NCI-H1105 (cell line): ENCODE data around the gene ST7.
"Not testable (repeated sequence)": the region's sequence is repeated elsewhere in the genome, so short reads cannot be mapped to it uniquely, and the experiment has no call there.

Experiments used
- DNase-seq: peaks from one replicate; lab custom pipeline; 2025; lab: John Stamatoyannopoulos, UW

Gene ST7

DNA sequence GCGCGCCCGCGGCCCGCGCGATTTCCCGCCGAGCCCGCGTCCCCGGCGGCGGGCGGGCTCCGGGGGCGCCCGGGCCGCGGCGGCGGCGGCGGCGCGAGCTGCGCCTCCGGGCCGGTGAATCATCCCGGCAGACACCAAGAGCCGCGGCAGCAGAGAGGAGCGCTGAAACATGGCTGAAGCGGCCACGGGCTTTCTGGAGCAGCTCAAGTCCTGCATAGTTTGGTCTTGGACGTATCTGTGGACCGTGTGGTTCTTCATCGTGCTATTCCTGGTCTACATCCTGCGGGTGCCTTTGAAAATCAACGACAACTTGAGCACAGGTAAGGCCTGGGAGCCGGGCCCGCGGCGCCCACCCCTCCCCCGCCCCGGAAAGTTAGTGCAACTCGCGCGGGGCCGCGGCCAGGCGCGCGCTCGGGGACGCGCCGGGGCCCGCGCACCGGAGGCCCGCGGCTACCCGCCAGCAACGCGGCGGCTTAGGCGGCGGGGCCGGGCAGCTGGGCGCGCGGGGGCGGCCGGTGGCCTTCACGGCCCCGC, at the start of gene ST7:
Gene ST7, plus strand, starts transcription at position 130 of the 534 bp plus-strand sequence. Its CDS starts 40 bp downstream, at position 170.
- DNase-seq: peak; percentile 52

GRCh38 chr7:116906391-116906790, 46.9 kb upstream of the ST7 start:
- DNase-seq: no peak

- no peak for DNase-seq
Observed at GRCh38 chr7:116910383-116910782, 42.9 kb upstream of the ST7 start.

GRCh38 chr7:116911801-116912200, 41.5 kb upstream of the ST7 start:
- DNase-seq: no peak

- no peak for DNase-seq
Observed at GRCh38 chr7:116912269-116912909, 40.9 kb upstream of the ST7 start.

DNA sequence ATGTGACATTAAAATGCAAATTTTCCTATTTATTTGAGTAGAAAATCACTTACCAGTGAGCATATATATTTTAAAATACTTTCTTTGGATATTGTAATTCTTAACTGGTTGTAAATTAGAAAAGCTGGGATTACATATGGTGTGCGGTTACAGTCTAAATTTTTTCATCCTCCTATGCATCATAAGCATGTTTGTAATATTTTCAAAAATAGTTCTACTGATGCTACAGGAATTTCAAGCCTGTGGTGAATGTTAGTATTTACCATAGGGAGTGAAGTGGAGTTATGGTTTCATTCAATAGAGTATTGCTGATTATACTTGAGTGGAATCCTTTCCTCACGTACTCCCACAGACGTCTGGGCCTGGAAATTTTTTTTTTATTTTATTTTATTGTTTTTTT, 34.6 kb upstream of the ST7 start:
- DNase-seq: no peak

DNA sequence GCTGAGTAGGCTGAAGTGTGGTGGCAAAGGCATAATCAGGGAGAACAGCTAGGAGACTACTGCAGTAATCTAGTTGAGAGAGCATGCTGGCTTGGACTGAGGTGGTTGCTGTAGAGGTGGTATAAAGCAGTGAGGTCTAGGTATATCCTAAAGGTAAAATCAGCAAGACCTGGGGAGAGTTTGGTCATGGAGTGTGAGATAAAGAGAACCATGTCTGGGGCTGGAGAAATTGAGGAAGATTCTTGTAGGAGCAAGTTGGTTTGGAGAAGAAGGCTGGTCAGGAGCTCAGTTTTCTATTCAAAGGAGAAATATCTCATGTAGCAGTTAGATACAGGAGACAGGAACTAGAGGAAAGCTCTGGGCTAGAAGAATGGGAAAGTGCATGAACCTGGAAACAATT, 32.9 kb upstream of the ST7 start:
- no peak for DNase-seq

- no peak for DNase-seq
Observed at GRCh38 chr7:116922545-116922944, 30.8 kb upstream of the ST7 start.

GRCh38 chr7:116924741-116925140, 28.6 kb upstream of the ST7 start:
- no peak for DNase-seq

DNA sequence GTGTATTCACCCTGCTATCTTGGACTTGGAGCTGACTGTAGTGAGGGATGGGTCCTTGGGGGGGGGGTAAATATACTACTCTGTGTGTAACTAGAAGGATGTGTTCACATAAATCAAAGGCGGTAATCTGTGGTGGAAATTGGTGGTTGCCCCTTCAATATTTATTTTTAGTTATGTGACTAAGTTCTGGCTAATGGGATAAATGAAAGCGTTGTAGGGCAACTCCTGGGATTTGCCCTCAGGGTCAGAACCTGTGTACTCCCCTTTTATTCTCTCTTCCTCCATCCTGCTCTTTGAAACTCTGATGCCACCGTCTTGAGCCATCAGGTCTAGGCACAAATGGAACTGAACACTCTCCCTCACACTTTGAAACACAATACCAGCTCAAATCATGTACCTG, 24.3 kb upstream of the ST7 start:
- no peak for DNase-seq

GRCh38 chr7:116929914-116930913, 23.1 kb upstream of the ST7 start:
- DNase-seq: peak; percentile 52

DNA sequence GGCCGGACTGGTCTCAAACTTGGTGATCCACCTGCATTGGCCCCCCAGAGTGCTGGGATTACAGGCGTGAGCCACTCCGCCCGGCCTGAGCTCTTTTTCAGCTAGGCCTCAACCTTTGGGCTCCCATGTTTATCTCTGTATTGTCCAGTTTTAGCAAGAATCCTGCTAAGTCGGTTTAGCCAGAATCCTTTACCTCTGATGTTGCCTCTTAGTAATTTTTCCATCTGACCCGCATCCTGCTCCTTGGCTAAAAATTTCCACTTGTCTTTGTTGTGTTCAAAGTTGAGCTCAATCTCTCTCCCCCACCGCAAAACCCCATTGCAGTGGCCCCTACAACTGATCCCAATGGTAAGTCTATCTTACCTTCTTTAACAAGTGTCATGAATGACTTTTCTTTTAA, 20.7 kb upstream of the ST7 start:
- DNase-seq: no peak

DNA sequence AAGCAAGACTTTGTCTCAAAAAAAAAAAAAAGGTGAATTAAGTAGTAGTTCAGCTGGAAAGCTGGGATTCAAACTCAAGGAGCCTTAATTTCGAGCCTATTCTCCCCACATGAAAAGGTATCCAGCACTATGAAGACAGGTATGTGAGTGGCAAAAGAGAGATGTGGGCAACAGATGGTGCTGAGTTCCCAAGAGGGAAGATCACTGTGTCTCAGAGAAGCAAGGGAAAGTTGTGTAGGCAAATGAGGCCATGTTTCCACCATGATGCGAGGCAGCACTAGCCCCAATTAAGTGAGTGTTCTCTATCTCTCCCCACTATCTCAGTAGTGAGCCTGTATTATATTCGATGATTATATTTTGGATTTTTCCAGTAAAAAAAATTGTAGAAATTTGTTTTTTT, 19.8 kb upstream of the ST7 start:
- DNase-seq: no peak

DNA sequence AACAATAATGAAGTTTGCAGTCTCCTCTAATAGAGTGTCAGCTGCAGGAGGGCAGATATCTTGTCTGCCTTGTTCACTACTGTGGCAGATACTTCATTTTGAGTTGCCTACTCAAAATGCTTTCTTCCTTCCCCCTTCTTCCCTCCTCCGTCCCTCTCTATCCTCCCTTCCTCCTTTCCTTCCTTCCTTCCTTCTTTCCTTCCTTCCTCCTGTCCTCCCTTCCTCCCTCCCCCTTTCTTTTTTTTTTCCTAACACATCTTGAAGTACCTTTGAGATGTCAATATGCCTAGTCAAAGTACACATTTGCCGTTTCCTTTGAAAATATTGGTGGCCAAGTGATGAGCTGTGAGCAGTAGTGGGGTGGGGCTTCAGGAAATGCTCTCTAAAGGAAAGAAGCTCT, 18.7 kb upstream of the ST7 start:
- no peak for DNase-seq

GRCh38 chr7:116936844-116937243, 16.5 kb upstream of the ST7 start:
- DNase-seq: not testable (repeated sequence)

DNA sequence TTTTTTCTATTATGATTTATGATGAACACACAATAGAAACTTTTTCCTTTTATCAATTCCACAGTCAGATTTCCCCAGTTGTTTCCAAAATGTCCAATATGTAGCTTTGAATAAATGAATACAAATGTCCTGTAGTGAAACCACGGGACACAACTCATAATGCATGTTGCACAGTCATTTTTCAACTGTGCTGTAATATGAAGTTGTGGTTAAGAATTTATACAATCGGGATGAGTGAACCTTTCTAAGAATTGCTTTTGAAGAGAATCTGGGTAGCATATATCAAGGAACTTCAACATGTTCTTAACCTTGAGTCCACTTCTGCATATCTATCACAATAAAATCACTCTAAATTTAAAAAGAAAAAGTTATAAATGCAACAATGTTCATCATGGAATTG, 14.6 kb upstream of the ST7 start:
- DNase-seq: no peak

- DNase-seq: no peak
Observed at GRCh38 chr7:116940689-116941370, 12.5 kb upstream of the ST7 start.

DNA sequence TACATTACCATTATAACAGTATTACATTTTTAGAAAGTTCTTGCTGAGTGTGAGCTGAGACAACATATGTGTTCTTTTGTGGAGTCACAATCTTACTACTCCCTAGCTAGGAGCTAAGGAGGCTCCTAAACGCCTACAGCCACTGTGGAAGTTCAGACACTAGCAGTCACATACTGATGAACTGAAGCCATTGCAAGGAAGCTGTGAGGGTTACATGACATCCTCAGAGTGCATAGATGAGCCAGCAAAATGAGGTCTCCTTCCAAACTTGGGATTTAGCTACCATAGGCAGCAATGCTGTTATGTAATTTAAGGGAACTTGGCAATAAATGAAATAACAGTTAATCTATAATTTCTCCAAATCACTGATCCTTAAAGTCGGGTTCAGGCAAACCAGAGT, 10.8 kb upstream of the ST7 start:
- no peak for DNase-seq

DNA sequence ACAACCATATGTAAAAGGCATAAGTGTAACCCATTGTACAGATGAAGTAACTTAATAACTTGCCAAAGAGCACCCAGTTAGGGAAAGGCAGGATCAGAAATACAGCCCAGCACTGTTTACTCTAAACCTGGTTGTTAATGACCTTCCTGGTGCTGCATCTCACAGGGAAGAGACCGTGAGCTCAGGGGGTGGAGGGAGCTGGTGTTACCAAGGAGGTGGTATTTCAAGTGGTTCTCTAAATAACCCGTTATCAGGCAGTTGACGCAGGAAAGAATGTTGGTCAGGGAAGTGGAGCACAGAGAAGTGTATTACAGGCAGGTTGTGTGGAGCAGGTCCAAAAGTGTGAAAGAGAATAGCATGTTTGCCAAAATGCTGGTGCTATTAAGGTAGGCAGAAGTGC, 4.4 kb upstream of the ST7 start:
- peak; percentile 21 for DNase-seq

- DNase-seq: no peak
Observed at GRCh38 chr7:116949941-116950801, 3.1 kb upstream of the ST7 start.

- no peak for DNase-seq
Observed at GRCh38 chr7:116950889-116951351, 2.4 kb upstream of the ST7 start.
